GM21717 (cell line): ENCODE measurements around the gene PHF10.

Source experiments
- ATAC-seq: cut with Tn5 transposase; IDR thresholded peaks from one replicate; pipeline ENCODE4 v1.9.1; 2021; ENCODE audit warnings: mild to moderate bottlenecking, moderate library complexity; ENCODE audit not compliant: unreplicated experiment

PHF10 gene

DNA sequence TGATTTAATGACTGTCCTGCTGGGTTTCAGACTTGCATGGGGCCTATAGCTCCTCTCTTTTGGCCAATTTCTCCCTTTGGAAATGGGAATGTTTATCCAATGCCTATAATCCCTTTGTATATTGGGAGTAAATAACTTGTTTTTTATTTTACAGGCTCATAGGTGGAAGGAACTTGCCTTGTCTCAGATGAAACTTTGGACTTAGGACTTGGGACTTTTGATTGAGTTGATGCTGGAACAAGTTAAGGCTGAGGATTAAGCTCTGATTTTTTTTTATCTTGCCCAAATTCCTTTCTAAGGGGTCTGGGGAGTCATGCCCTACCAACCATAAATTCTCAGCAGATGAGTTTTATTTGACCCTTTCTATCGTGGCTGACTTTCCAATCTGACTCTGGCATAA lies 46.0 kb downstream of the PHF10 start:
- no peak for ATAC-seq

DNA sequence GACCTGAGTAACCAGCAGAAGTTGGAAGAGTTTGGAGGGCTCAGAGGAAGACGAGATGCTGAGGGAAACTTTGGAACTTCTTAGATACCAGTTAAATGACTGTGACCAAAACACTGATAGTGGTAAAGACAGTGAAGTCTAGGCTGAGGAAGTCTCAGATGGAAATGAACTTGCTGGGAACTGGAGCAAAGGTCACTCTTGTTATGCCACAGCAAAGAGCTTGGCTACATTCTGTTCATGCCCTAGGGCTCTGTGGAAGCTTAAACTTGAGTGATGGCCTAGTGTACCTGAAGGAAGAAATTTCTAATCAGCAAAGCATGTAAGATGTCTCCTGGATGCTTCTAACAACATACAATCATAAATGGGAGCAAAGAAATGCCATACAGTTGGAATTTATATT lies 47.2 kb downstream of the PHF10 start:
- no peak for ATAC-seq

GRCh38 chr6:169675011-169675410 lies 49.3 kb downstream of the PHF10 start:
- ATAC-seq = no peak

DNA sequence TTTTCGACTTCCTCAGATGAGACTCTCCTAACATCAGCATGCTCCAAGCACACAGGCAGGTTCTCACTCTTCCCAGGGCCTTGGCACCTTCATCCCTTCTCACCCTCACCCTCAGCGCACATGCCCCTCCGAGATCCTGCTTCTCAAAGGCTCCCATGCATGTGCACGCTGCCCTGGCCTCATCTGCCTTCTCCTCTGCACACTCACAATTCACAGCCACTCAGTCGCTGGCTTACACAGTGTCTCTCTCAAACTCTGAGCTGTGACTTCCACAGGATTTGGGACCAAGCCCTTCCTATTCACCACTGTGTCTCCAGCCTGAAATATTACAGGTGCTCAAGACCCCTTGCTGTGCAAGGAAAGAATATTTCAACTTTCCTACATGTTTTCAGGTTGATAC lies 52.7 kb downstream of the PHF10 start:
- ATAC-seq = no peak

DNA sequence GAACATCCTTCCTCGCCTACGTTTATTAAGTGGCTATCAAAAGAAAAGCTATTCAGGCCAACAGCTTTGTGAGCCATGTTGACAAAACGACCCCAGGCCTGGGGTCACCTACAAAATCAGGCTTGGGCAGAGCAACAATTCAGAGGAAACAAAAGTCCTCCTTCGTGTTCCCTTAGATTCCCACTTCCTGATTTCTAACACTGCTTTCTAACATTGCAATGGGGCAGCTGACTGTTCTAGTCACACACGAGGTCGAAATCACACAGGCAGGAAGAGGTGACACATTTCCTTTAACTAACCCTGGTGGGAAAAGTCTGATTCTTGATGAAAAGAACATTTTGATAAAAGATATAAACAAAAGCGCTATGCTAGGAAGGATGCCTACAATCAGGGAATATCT lies 54.4 kb downstream of the PHF10 start:
- ATAC-seq = no peak

GRCh38 chr6:169669147-169669546 lies 55.2 kb downstream of the PHF10 start:
- no peak for ATAC-seq

DNA sequence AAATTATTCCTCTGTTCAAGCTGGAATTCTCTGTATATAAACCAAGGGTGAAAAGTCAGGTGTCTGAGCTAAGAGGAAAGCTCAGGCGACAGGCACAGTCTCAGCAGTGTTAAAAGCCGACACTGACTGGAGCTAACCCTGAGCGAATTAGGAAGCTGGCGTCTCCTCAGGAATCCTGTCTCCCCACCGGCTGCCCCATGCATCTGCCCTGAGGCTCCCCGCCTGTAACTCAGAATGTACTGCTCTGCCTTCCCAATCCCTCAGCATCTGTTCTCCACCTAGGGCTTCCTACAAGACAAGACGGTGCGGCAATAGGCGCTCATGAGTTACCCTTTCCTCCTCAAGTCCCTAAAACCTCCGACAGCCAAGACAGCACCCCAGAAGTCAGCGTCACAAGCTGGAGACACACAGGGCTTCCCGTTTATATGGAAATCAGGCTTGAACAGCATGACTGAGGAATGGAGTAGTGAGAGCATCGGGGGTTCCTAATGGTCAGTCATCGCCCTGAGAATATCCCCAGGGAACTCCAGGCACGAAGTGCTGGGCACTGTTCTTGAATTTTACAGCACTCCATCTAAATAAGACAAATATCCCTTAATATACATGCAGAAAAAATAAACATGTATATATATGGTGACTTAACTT lies 56.0 kb downstream of the PHF10 start:
- ATAC-seq = no peak

- no peak for ATAC-seq
Measured at GRCh38 chr6:169667716-169668115, 56.6 kb downstream of the PHF10 start.

GRCh38 chr6:169666441-169666840 lies 57.9 kb downstream of the PHF10 start:
- ATAC-seq = no peak

- no peak for ATAC-seq
Measured at GRCh38 chr6:169665289-169665688, 59.0 kb downstream of the PHF10 start.

- no peak for ATAC-seq
Measured at GRCh38 chr6:169664227-169664626, 60.1 kb downstream of the PHF10 start.

- no peak for ATAC-seq
Measured at GRCh38 chr6:169663468-169663867, 60.8 kb downstream of the PHF10 start.

- no peak for ATAC-seq
Measured at GRCh38 chr6:169661391-169661756, 62.9 kb downstream of the PHF10 start.

GRCh38 chr6:169660751-169661390 lies 63.4 kb downstream of the PHF10 start:
- no peak for ATAC-seq

DNA sequence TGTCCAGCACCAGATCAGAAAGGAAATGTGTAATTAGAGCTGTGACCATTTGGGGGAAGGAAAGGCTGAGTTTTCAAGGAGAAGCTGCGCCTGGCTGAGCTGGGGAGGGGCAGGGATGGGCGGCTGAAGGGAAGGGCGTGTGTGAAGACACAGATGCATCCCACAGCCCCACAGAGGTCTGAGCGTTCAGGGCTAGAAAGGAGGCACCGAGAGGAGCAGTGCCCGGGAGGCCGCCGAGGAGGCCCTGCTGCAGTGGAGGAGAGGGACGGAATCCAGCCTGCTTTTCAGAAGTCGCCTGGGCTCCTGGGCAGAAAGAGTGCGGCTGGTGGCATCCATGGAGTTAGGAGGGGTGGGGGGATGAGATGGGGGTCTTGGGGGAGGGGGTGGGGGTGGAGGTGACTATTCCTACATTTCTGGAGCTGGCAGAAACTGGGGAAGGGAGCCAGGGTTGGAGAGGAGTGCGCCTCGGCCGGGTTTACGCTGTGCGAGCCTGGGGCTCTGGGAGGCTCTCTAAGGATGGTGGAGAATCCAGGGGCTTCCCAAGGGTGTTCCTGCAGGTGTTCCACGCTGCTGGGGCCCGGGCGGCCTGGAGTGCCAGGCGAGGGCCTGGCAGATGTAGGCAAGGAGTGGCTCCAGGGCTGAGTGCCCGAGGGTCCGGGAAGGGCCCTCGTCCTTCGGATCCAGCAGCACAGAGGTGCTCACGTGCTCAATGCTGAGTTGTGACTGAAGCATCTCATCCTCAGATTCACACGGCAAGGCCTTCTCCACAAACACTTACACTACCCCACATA lies 64.3 kb downstream of the PHF10 start:
- ATAC-seq = no peak

- no peak for ATAC-seq
Measured at GRCh38 chr6:169657284-169657610, 67.1 kb downstream of the PHF10 start.

DNA sequence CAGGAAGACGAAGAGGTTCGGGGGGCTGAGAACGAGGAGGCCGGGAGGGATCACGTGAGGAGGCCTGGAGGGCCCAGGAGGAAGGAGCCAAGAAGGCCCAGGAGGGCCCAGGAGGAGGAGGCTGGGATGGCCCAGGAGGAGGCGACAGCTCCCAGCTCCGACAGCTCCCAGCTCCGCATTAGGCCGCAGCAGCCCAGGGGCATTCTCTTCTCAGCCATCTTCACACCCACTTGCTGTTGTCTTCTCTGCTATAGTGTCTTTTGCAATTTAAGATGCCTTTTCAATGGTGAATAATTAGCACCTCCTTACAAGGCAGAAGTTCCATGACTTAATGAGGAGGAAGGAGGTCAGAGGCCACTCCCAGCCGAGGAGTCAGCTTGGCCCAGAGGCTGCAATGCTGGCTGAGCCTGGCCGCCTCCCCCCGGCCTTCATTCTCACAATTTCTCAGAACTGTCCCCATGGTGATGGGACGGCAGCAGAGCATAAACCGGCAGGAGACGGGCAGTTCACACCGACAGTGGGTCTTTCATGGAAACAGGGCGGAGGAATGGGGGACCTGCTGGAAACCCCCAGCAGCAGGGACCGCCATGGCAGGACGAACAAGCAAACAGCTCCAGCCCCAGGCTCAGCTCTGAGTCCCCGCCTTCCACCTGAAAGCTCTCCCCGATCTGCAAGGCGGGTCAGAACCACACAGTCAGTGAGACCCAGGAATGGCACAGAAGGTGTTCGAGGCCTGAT lies 67.6 kb downstream of the PHF10 start:
- ATAC-seq = no peak

DNA sequence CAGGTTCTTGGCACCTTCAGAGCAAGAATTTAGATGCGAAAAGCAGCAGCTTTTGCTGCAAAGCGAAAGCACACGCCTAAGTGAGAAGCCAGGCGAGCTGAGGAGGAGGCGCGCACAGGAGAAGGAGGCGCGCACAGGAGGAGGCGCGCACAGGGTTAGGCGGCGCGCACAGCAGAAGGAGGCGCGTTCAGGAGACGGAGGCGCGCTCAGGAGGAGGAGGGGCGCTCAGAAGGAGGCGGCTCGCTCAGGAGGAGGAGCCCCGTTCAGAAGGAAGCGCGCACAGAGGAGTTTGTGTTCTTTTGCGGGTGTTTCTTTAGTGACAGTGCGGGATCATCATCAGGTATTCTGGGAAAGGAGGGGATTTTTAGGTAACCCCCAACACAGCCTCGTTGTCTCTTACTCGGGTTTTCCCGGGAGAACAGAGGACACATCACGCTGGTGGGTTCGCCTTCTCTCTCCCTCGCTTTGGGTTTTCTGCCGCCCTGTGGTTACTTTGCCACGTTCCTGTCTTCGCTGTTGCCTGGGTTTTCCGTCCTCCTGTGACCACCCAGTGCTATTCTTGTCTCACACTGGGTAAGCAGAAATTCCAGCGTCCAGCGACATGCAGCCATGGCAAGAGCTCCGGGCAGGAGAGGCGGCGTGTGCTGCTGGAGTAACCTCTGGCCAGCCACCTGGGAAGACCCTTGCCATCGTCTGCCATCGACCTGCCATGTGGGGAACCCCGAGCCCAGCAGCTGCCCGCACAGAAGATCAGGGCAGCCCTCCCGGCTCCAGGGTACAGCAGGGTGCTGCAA lies 69.5 kb downstream of the PHF10 start:
- no peak for ATAC-seq
